ENCODE data around the gene DMXL1. TPM values are rescaled to one million over a fixed set of nuclear protein-coding genes. Genes with fewer than 3 reads are reported as not detected.

Gene DMXL1
- total RNA-seq, 1 donor from 2014 or later, result 45.5 TPM

- H3F3A ChIP-seq (ENCODE audit: low read depth), result peaks cover 10% of the 10 kb centered on the region
- H4K20me1 ChIP-seq (ENCODE audit: low read depth), result no peaks in the 10 kb centered on the region
- no peak overlapping the region for H3K27ac ChIP-seq
- H3K79me2 ChIP-seq (ENCODE audit: low read depth), result peaks cover 62% of the 10 kb centered on the region
- H3K4me3 Mint-ChIP-seq, result no peak overlapping the region
- peaks cover 13% of the 10 kb centered on the region for H3K36me3 Mint-ChIP-seq
- H3K4me3 ChIP-seq, result no peak overlapping the region
- H3K4me2 ChIP-seq, result no peak overlapping the region
- peaks cover 16% of the 10 kb centered on the region for H3K4me1 ChIP-seq
- no peak for DNase-seq (ENCODE audit: low spot score)
- no peak for TF ChIP-seq CTCF (IDR thresholded peaks at IDR 0.05)
- no peak for TF ChIP-seq EZH2phosphoT487 (IDR thresholded peaks at IDR 0.05)
- TF ChIP-seq EZH2 (IDR thresholded peaks at IDR 0.05), result no peak
- no peaks in the 10 kb centered on the region for H3K36me3 ChIP-seq
- no peaks in the 10 kb centered on the region for H3K27me3 Mint-ChIP-seq (ENCODE audit: insufficient read depth, low read depth)
- H2AFZ ChIP-seq (replicated peaks), result no peak overlapping the region
- H3K4me1 Mint-ChIP-seq, result peaks cover 11% of the 10 kb centered on the region
- H3K9ac ChIP-seq, result no peak overlapping the region
- no peaks in the 10 kb centered on the region for H3K9me3 ChIP-seq (ENCODE audit: low read depth)
- H3K9me3 Mint-ChIP-seq, result peaks cover 21% of the 10 kb centered on the region
- no peak overlapping the region for H3K27ac Mint-ChIP-seq
- no peaks in the 10 kb centered on the region for H3K27me3 ChIP-seq
These were observed 11.8 kb downstream of the DMXL1 start for GRCh38 chr5:119082691-119083090.

DNA sequence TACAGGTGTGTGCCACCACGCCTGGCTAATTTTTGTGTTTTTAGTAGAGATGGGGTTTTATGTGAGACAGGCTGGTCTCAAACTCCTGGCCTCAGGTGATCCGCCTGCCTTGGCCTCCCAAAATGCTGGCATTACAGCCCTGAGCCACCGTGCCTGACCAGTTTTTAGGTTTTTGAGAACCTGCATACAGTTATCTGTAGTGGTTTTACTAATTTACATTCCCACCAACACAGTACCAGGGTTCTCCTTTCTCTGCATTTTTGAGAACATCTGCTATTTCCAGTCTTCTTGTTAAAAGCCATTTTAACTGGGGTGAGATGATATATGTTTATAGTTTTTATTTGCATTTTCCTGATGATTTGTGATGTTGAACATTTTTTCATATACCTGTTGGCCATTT is 12.8 kb downstream of the DMXL1 start:
- H3K79me2 ChIP-seq (ENCODE audit: low read depth), result peaks cover 63% of the 10 kb centered on the region
- no peaks in the 10 kb centered on the region for H3K9me3 ChIP-seq (ENCODE audit: low read depth)
- H3F3A ChIP-seq (ENCODE audit: low read depth), result peaks cover 10% of the 10 kb centered on the region
- H3K27me3 ChIP-seq, result no peaks in the 10 kb centered on the region
- Mint-ChIP-seq H3K9me3 (peaks cover 21% of the 10 kb centered on the region), H3K4me1 (peaks cover 11% of the 10 kb centered on the region), H3K27me3 (ENCODE audit: insufficient read depth, low read depth) (no peaks in the 10 kb centered on the region), H3K27ac (no peak overlapping the region), H3K4me3 (no peak overlapping the region), H3K36me3 (peaks cover 13% of the 10 kb centered on the region)
- no peak overlapping the region for H3K4me2 ChIP-seq
- no peaks in the 10 kb centered on the region for H4K20me1 ChIP-seq (ENCODE audit: low read depth)
- no peak overlapping the region for H2AFZ ChIP-seq (replicated peaks)
- no peak for TF ChIP-seq EZH2phosphoT487 (IDR thresholded peaks at IDR 0.05)
- no peak for TF ChIP-seq CTCF (IDR thresholded peaks at IDR 0.05)
- TF ChIP-seq EZH2 (IDR thresholded peaks at IDR 0.05), result no peak
- H3K4me3 ChIP-seq, result no peak overlapping the region
- no peaks in the 10 kb centered on the region for H3K36me3 ChIP-seq
- no peak overlapping the region for H3K9ac ChIP-seq
- H3K4me1 ChIP-seq, result peaks cover 14% of the 10 kb centered on the region
- no peak for DNase-seq (ENCODE audit: low spot score)
- no peak overlapping the region for H3K27ac ChIP-seq

- H3K9me3 Mint-ChIP-seq, result peaks cover 42% of the 10 kb centered on the region
- Histone ChIP-seq H3K36me3 (no peaks in the 10 kb centered on the region), H3F3A (ENCODE audit: low read depth) (no peaks in the 10 kb centered on the region), H3K4me3 (no peak overlapping the region), H3K9ac (no peak overlapping the region), H3K79me2 (ENCODE audit: low read depth) (peaks cover 70% of the 10 kb centered on the region), H4K20me1 (ENCODE audit: low read depth) (no peaks in the 10 kb centered on the region), H3K27me3 (no peaks in the 10 kb centered on the region), H2AFZ (replicated peaks) (no peak overlapping the region), H3K4me2 (no peak overlapping the region), H3K4me1 (no peaks in the 10 kb centered on the region), H3K9me3 (ENCODE audit: low read depth) (no peaks in the 10 kb centered on the region), H3K27ac (no peak overlapping the region)
- H3K36me3 Mint-ChIP-seq, result peaks cover 25% of the 10 kb centered on the region
- H3K4me3 Mint-ChIP-seq, result no peak overlapping the region
- H3K27ac Mint-ChIP-seq, result no peak overlapping the region
- no peak for DNase-seq (ENCODE audit: low spot score)
- peaks cover 2% of the 10 kb centered on the region for H3K27me3 Mint-ChIP-seq (ENCODE audit: insufficient read depth, low read depth)
- H3K4me1 Mint-ChIP-seq, result no peaks in the 10 kb centered on the region
- TF ChIP-seq CTCF (IDR thresholded peaks at IDR 0.05), result no peak
- no peak for TF ChIP-seq EZH2phosphoT487 (IDR thresholded peaks at IDR 0.05)
- no peak for TF ChIP-seq EZH2 (IDR thresholded peaks at IDR 0.05)
These were observed 17.6 kb downstream of the DMXL1 start for GRCh38 chr5:119088438-119088837.
